HAP-1 (cell line): ENCODE measurements around the gene SRGN.
"Not testable (repeated sequence)": the region's sequence is repeated elsewhere in the genome, so short reads cannot be mapped to it uniquely, and the experiment has no call there.

ENCODE experiments used
- DNase-seq, 2 experiments: peaks; one replicate each; pipeline ENCODE4 v3.0.0-alpha.2; 2016 to 2020; ENCODE audit warnings: low spot score in 2 of 2
- H3K27me3 ChIP-seq: fragments of 250-450 bp; sonication (Bioruptor Pico); 2 replicates; pipeline ENCODE4 v1.5.1; 2020; ENCODE audit warnings: low read depth, mild to moderate bottlenecking, moderate library complexity
- H3K36me3 ChIP-seq: fragments of 250-450 bp; sonication (Bioruptor Pico); replicated peaks from 2 replicates; pipeline ENCODE4 v1.5.1; 2020; ENCODE audit warnings: mild to moderate bottlenecking
- H3K4me1 ChIP-seq: fragments of 250-450 bp; sonication (Bioruptor Pico); 2 replicates; pipeline ENCODE4 v1.5.1; 2020; ENCODE audit warnings: mild to moderate bottlenecking
- H3K4me3 ChIP-seq: fragments of 250-450 bp; sonication (Bioruptor Pico); 2 replicates; pipeline ENCODE4 v1.5.1; 2020; ENCODE audit warnings: mild to moderate bottlenecking, moderate library complexity
- H3K9me3 ChIP-seq: fragments of 250-450 bp; sonication (Bioruptor Pico); 2 replicates; pipeline ENCODE4 v1.5.1; 2020; ENCODE audit warnings: mild to moderate bottlenecking, moderate library complexity
- in situ Hi-C: fragments of 300-500 bp; cut with MboI; formaldehyde crosslinking; loops from 3 replicates; pipeline ENCODE4 v1.14.3; 2020; ENCODE audit warnings: low sequenced_read_pairs, inconsistent platforms, mixed read lengths

SRGN gene, protein sequence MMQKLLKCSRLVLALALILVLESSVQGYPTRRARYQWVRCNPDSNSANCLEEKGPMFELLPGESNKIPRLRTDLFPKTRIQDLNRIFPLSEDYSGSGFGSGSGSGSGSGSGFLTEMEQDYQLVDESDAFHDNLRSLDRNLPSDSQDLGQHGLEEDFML

DNA sequence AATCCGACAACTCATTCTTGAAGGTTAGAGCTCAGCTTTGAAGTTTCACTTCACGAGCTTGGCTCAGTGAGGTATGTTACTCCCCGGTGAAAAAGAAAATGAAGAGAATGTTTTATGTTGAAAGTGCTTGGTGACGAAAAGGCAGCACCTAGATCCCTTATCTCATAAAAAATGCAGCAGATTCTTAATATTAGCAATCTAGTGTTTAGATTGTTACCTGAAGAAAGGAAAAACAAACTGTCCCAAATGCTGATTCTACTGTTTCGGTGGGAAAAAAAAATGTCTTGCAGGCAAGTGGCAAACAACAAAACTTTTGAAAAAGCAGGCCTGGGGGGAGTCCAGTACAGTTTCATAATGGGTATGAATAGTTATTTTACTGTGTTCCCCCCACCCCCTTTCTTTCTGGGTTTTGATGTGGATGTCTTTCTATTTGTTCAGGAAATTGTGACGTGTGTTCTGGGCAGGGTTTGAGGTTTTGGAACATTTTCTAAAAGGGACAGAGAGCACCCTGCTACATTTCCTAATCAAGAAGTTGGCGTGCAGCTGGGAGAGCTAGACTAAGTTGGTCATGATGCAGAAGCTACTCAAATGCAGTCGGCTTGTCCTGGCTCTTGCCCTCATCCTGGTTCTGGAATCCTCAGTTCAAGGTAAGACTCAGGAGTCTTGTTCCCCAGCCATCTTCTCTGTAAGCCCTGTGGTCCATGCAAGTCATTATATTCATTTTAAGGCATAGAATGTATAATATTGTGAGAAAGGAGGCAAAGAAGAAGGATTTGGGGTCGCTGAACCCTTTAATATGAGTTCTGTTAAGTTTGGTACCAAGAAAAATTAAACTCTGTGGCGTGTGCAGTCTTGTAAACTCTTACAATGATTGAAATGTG is at the start of gene SRGN:
Gene SRGN (plus strand): TSS at position 514 of the 881 bp plus-strand sequence. CDS start 55 bp downstream, at position 569.
- Histone ChIP-seq H3K36me3 (no peaks in the 10 kb centered on the region), H3K9me3 (no peaks in the 10 kb centered on the region), H3K27me3 (no peaks in the 10 kb centered on the region), H3K4me1 (no peaks in the 10 kb centered on the region; the same call in 1 of the 2 replicates), H3K4me3 (no peak within 1 kb of the TSS)
- in situ Hi-C loops: no loop called here
- no peak for DNase-seq

DNA sequence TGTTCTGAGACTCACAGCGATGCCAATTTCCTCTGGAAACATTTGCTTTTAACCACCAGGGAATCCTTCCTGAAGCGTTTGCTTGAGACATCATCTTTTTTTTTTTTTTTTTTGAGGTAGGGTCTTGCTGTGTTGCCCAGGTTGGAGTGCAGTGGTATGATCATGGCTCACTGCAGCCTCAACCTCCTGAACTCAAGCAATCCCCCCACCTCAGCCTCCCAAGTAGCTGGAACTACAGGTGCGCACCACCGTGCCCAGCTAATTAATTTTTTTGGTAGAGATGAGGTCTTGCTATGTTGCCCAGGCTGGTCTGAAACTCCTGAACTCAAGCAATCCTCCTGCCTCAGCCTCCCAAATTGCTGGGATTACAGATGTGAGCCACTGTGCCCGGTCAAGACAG is 47.0 kb upstream of the SRGN start:
- DNase-seq, H3K27me3 ChIP-seq, H3K4me3 ChIP-seq, in situ Hi-C loops, H3K36me3 ChIP-seq, H3K4me1 ChIP-seq, H3K9me3 ChIP-seq: not testable (repeated sequence)

DNA sequence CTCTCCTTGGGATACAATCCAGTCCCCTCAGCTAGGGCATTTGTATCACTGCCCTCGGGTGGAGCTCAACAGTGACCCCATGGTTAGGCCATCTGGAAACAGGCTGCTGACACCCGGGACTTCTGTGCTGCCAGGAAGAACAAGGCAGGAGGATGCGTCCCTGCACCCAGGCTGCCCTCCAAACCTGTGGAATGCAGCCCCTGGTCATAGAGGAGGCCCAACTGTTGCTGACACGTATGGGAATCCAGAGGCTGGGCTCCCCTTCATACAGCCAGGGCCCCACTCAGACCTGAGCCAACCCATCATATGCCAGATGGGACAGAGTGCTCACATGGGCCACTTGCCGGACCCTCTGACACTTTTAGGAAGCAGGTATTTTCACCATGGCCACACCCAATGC is 45.5 kb upstream of the SRGN start:
- in situ Hi-C loops: no loop called here
- no peak for DNase-seq
- Histone ChIP-seq H3K4me3 (no peak overlapping the region), H3K27me3 (no peaks in the 10 kb centered on the region), H3K9me3 (no peaks in the 10 kb centered on the region), H3K4me1 (no peaks in the 10 kb centered on the region), H3K36me3 (no peaks in the 10 kb centered on the region)

DNA sequence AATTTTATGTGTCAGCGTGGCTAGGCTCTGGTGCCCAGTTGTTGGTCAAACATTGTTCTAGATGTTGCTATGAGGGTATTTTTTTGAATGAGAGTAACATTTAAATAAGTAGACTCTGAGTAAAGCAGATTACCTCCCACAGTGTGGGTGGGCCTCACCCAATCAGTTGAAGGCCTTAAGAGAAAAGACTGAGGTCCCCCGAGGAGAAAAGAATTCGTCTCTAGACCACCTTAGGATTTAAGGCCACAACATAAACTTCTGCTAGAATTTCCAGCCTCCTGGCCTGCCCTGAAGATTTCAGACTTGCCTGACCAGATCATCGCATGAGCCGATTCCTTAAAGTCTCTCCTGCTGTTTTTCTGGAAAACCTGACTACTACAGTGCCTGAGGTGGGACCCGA is 45.1 kb upstream of the SRGN start:
- no peak for DNase-seq
- Histone ChIP-seq H3K36me3 (no peaks in the 10 kb centered on the region), H3K27me3 (no peaks in the 10 kb centered on the region), H3K9me3 (no peaks in the 10 kb centered on the region), H3K4me3 (no peak overlapping the region), H3K4me1 (no peaks in the 10 kb centered on the region)
- in situ Hi-C loops: no loop called here

DNA sequence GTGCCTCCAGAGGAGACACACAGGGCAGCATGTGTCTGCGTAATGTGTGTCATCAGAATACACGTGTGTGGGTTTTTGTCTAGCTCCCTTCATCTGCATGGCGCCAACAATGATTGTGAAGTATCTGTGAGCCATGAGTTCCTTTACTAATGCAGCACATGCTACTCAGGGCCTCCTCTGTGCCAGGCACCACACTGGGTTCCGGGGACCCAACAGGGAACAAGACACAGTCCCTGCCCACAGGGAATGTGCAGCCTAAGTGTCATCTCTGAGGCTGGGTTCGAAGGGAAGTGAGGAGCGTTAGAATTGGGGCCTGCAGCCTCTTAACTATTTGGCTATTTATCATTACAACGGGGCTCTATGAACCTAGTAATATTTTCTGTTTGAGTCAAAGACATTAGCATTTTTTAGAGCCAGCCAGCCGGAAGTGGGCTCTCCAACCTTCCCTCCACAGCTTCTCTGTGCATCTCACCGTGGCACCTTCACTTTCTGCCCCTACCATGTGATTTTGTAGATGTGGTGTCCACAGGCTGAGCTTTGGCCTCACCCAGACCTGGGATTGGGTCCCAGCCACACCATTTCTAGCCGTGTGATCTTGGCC is 43.9 kb upstream of the SRGN start:
- Histone ChIP-seq H3K27me3 (no peaks in the 10 kb centered on the region), H3K4me3 (no peak overlapping the region), H3K36me3 (no peaks in the 10 kb centered on the region), H3K9me3 (no peaks in the 10 kb centered on the region), H3K4me1 (no peaks in the 10 kb centered on the region)
- no peak for DNase-seq
- in situ Hi-C loops: no loop called here

DNA sequence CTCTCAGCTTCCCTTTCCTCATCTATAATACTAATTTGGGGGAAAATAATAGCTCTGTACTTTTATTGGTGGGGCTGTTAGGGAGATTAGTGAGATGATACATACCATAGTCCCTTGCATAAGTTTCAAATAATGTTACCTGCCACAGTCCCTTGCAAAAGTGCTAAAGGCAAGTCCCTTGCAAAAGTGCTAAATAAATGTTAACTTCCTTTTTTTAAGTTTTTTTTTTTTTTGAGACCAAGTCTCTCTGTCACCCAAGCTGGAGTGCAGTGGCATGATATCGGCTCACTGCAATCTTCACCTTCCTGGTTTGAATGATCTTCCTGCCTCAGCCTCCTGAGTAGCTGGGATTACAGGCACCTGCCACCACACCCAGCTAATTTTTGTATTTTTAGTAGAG is 43.4 kb upstream of the SRGN start:
- Histone ChIP-seq H3K4me1 (no peaks in the 10 kb centered on the region), H3K4me3 (no peak overlapping the region), H3K36me3 (no peaks in the 10 kb centered on the region), H3K27me3 (no peaks in the 10 kb centered on the region), H3K9me3 (no peaks in the 10 kb centered on the region)
- in situ Hi-C loops: no loop called here
- DNase-seq: no peak

DNA sequence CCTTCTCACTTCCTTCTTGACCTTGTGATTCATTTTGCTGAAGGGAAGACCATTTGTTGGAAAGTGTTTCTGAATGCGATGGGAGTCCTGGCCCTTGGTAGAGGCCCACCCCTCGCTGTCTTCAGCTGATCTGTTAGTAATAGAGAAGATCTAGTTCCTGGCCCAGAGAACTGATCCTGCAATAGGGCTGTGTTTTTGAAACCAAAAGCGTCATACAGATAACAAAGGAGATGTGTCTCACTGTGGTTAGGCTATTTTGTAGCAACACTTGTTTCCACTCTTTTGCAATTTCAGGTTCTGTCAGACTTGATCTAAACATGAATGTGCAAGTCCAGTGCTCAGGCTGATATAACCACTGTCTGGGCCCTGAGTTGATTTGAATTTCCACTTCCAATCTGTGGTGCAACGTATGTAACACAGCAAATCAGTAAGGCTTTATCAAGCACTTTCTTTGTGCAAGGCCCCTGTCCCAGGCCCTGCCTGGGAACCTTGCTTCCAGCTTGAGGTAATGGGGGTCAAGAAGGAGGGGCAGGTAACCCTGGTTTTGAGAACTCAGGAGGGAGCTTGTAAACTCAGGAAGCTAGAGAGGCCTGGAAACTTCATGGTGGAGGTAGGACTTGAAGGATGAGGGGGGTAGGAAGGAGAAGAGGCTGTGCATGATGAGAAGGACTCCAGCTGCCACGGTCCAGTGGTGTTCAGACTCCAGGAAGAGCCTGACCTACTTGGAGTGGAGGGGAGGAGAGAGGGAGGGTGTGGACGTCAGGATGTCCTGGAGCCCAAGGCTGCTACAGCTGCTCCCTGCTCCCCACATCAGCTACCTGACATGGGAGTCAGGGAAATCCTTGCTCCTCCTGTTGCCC is 42.2 kb upstream of the SRGN start:
- Histone ChIP-seq H3K4me1 (no peaks in the 10 kb centered on the region), H3K4me3 (no peak overlapping the region), H3K36me3 (no peaks in the 10 kb centered on the region), H3K27me3 (no peaks in the 10 kb centered on the region), H3K9me3 (no peaks in the 10 kb centered on the region)
- no peak for DNase-seq
- in situ Hi-C loops: no loop called here

DNA sequence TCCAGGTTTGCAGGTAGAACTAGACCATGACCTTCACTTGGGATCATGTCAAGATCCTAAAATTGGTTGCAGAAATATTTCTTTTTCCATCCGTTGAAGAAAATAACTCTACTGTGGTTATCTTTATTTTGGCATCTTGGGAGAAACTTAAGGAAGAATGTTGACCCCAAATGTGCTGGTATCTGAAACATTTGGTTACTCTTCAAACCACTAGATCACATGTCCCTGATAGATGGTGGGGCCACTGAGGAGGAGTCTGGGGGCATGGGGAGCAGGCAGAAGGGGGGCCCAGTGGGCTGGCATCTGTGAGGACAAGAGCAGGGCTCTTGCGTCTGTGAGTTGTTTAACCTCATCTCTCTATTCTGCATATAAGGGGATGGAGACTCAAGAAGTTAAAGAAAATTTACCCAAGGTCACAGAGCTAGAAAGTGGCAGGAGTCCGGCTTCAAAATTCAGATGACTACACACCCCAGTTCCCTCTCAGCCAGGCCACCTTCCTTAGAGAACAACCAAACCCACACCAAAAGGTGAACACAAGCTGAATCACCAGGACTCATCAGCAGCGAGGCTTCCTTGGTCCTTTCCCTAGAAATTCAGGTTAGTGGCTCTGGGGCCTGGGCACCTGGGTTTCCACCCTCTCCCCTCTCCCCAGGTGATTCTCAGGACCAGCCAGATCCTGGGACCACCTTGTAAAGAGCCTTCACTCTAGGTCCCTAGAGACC is 40.6 kb upstream of the SRGN start:
- Histone ChIP-seq H3K36me3 (no peaks in the 10 kb centered on the region), H3K4me1 (peaks cover 8% of the 10 kb centered on the region), H3K4me3 (no peak overlapping the region), H3K9me3 (no peaks in the 10 kb centered on the region), H3K27me3 (no peaks in the 10 kb centered on the region)
- no peak for DNase-seq
- in situ Hi-C loops: no loop called here

DNA sequence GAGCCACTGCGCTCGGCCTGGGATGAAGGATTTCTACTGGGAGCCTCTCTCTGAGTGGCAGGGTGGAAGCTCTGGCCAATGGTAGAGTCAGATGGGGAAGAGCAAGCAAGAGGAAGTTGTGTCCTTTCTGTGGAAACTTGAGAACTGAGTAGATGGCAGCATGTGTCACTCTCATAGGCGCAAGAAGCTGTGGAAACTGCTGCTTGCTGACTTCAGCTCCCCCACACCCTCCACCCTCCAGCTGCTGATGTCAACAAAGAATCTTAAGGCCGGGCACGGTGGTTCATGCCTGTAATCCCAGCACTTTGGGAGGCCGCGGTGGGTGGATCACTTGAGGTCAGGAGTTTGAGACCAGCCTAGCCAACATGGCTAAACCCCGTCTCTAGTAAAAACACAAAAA is 39.8 kb upstream of the SRGN start:
- H3K9me3 ChIP-seq: no peaks in the 10 kb centered on the region
- H3K27me3 ChIP-seq: no peaks in the 10 kb centered on the region
- in situ Hi-C loops: no loop called here
- no peak for DNase-seq
- H3K4me3 ChIP-seq: no peak overlapping the region
- peaks cover 12% of the 10 kb centered on the region for H3K4me1 ChIP-seq
- no peaks in the 10 kb centered on the region for H3K36me3 ChIP-seq

DNA sequence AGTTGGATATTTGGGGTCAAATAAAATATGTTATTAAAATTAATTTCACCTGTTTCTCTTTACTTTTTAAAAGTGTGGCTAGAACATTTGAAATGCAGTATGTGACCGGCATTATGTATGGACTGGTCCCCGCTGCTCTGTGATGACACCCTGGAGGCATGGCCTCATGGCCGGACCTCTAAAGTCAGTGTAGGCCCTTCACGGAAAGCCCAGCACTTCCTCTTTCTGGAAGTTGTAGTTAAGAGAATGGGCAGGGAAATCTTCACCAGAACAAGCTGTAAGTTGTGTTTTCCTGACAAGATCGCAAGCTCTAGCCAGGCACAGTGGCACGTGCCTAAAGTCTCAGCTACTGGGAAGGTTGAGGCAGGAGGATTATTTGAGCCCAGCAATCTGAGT is 38.3 kb upstream of the SRGN start:
- no peaks in the 10 kb centered on the region for H3K36me3 ChIP-seq
- H3K27me3 ChIP-seq: no peaks in the 10 kb centered on the region
- no peaks in the 10 kb centered on the region for H3K9me3 ChIP-seq
- DNase-seq: no peak
- H3K4me3 ChIP-seq: no peak overlapping the region
- in situ Hi-C loops: no loop called here
- H3K4me1 ChIP-seq: peaks cover 12% of the 10 kb centered on the region

DNA sequence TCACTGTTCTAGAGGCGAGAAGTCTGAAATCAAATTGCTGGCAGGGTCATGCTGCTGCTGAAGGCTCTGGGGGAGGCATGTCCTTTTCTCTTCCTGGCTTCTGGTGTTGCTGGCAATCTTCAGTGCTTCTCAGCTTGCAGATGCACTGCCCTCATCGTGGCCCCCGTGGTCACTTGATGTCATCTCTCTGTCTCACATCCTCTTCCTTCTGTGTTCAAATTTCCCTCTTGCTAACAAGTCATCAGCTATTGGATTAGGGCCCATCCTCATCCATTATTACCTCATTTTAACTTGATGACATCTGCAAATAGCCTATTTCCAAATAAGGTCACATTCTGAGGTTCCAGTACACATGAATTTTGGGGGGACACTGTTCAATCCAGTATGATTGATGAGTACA is 36.6 kb upstream of the SRGN start:
- in situ Hi-C loops: no loop called here
- H3K36me3 ChIP-seq: no peaks in the 10 kb centered on the region
- no peaks in the 10 kb centered on the region for H3K27me3 ChIP-seq
- DNase-seq: no peak
- peaks cover 12% of the 10 kb centered on the region for H3K4me1 ChIP-seq
- H3K9me3 ChIP-seq: no peaks in the 10 kb centered on the region
- no peak overlapping the region for H3K4me3 ChIP-seq

DNA sequence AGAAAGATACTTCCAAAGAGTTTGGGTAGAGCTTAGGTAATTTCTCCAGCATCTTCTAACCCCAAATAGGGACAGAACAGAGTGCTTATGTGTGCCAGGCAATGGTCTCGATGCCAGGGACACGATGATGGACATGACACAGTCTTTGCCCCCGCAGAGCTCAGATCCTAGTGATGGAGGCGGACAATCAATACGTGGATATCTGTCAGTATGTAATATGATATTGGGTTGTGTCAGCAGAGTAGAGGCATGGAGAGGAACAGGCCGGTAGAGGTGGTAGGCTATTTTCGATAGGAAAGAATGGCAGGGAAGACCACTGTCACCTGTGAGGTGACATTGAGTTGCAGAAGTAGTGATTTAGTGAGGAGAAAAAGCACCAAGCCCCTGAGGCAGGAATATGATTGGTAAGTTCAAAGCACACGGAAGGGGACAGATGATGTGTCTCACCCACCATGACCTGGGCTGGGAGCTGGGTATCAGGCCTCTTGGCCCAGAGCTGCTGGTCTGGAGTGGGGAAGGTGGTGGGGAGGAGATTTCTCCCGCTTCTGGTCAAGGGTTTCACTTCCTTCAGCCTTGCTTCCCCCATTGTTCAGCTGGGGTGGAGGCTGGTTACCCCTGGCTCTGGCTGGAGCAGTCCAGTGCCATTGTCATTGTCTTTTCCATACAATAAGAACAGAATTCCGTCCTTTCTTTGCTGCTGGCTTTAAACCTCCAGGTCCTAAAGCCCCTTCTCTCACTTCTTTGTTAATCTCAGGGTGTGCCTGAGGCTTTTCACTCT is 36.0 kb upstream of the SRGN start:
- Histone ChIP-seq H3K36me3 (no peaks in the 10 kb centered on the region), H3K4me3 (no peak overlapping the region), H3K4me1 (peaks cover 12% of the 10 kb centered on the region), H3K9me3 (no peaks in the 10 kb centered on the region), H3K27me3 (no peaks in the 10 kb centered on the region)
- in situ Hi-C loops: no loop called here
- peak; percentile 61 to 63 for DNase-seq

DNA sequence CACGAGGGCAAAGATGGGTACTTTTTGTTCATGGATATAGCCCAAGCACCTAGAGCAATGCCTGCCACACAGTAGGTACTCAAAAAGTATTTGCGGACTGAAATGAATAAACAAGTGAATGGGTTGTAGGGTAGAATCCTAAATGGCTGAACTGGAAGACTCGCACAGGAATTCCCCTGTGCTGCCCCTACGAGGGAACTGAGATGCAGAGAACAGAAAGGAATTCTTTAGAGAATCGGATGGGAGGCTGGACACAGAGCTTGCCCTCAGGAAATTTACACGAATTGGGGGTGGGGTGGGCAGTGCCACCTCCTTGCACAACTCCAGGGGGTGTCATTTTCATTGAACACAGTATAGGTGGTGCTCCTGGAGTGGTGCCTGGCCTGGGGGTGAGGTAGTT is 35.2 kb upstream of the SRGN start:
- Histone ChIP-seq H3K4me1 (peaks cover 12% of the 10 kb centered on the region), H3K9me3 (no peaks in the 10 kb centered on the region), H3K4me3 (no peak overlapping the region), H3K36me3 (no peaks in the 10 kb centered on the region), H3K27me3 (no peaks in the 10 kb centered on the region)
- DNase-seq: no peak
- in situ Hi-C loops: no loop called here
